DMS153 treated with DMSO at 0.1 percent for 48 hours (cell line): ENCODE results near the gene CR1.
"Not testable (repeated sequence)": the region's sequence is repeated elsewhere in the genome, so short reads cannot be mapped to it uniquely, and the experiment has no call there.

Source experiments
- DNase-seq: peaks from one replicate; lab custom pipeline; 2025; ENCODE audit not compliant: unreplicated experiment; lab: John Stamatoyannopoulos, UW

Gene CR1

GRCh38 chr1:207669528-207670009 lies 173.6 kb downstream of the CR1 start:
- DNase-seq = no peak

- DNase-seq = no peak
Observed at GRCh38 chr1:207670192-207670591, 174.2 kb downstream of the CR1 start.

GRCh38 chr1:207670997-207671396 lies 175.0 kb downstream of the CR1 start:
- DNase-seq = no peak

- peak; percentile 86 for DNase-seq
Observed at GRCh38 chr1:207672522-207673130, 176.7 kb downstream of the CR1 start.

GRCh38 chr1:207673399-207673798 lies 177.4 kb downstream of the CR1 start:
- DNase-seq = no peak

GRCh38 chr1:207676153-207676552 lies 180.2 kb downstream of the CR1 start:
- no peak for DNase-seq

GRCh38 chr1:207680590-207681388 lies 184.8 kb downstream of the CR1 start:
- not testable (repeated sequence) for DNase-seq

- DNase-seq = not testable (repeated sequence)
Observed at GRCh38 chr1:207682872-207683434, 187.0 kb downstream of the CR1 start.

- DNase-seq = not testable (repeated sequence)
Observed at GRCh38 chr1:207690551-207690950, 194.6 kb downstream of the CR1 start.

- no peak for DNase-seq
Observed at GRCh38 chr1:207691010-207691409, 195.1 kb downstream of the CR1 start.
